Caco-2 (cell line): ENCODE measurements around the gene CCDC144A. TPM values are rescaled to one million over a fixed set of nuclear protein-coding genes. Genes with fewer than 3 reads are reported as not detected.
A peak's percentile ranks its signal among the peaks of the same experiment; 100 is the strongest.
"Not testable (repeated sequence)": the region's sequence is repeated elsewhere in the genome, so short reads cannot be mapped to it uniquely, and the experiment has no call there.

Source experiments
- BruUV-seq: library from RNA; stranded (reverse); fragments of 400-500 nt; replicated peaks from 2 replicates; lab custom pipeline; 2021; lab: Mats Ljungman, UMichigan
- CTCF ChIA-PET: fragments of 300-600 bp; sonication (Branson Sonifier 250); formaldehyde crosslinking; loops from one replicate; lab custom pipeline; 2022; ENCODE audit warnings: antibody characterized with exemption; lab: Charles Lee
- POLR2A ChIA-PET: fragments of 300-600 bp; sonication (Branson Sonifier 250); formaldehyde crosslinking; loops from one replicate; lab custom pipeline; 2022; ENCODE audit warnings: antibody characterized with exemption; lab: Charles Lee
- DNase-seq, 2 experiments: peaks; one replicate each; pipeline versions ENCODE4 v3.0.0 to v3.0.0-alpha.2; 2020 to 2022
- H3K27me3 ChIP-seq: replicated peaks from 2 replicates; pipeline ENCODE4 v1.6.0; 2011; ENCODE audit warnings: low read length; ENCODE audit not compliant: control insufficient read depth, insufficient read depth
- H3K36me3 ChIP-seq: 2 replicates; pipeline ENCODE4 v1.5.1; 2011; ENCODE audit warnings: low read length; ENCODE audit not compliant: control insufficient read depth, insufficient read depth
- H3K4me1 ChIP-seq: fragments of 250-450 bp; sonication (Bioruptor Pico); 2 replicates; pipeline ENCODE4 v1.5.1; 2020; ENCODE audit warnings: mild to moderate bottlenecking
- H3K4me3 ChIP-seq: 2 replicates; pipeline ENCODE4 v1.5.1; 2011; ENCODE audit warnings: low read depth, mild to moderate bottlenecking, control low read depth, low read length
- H3K9me3 ChIP-seq: fragments of 250-450 bp; sonication (Bioruptor Pico); 2 replicates; pipeline ENCODE4 v1.5.1; 2020; ENCODE audit warnings: mild to moderate bottlenecking, moderate library complexity
- H3K27ac Mint-ChIP-seq: one replicate; pipeline ENCODE4 v1.8.0; 2022; ENCODE audit warnings: mixed read lengths; ENCODE audit not compliant: unreplicated experiment
- H3K27me3 Mint-ChIP-seq: one replicate; pipeline ENCODE4 v1.8.0; 2022; ENCODE audit warnings: mixed read lengths; ENCODE audit not compliant: insufficient read depth, unreplicated experiment
- H3K36me3 Mint-ChIP-seq: one replicate; pipeline ENCODE4 v1.8.0; 2022; ENCODE audit warnings: mild to moderate bottlenecking, mixed read lengths; ENCODE audit not compliant: insufficient read depth, unreplicated experiment
- H3K4me1 Mint-ChIP-seq: one replicate; pipeline ENCODE4 v1.8.0; 2022; ENCODE audit warnings: low read depth, mixed read lengths; ENCODE audit not compliant: unreplicated experiment
- H3K4me3 Mint-ChIP-seq: one replicate; pipeline ENCODE4 v1.8.0; 2022; ENCODE audit warnings: mild to moderate bottlenecking, moderate library complexity, mixed read lengths; ENCODE audit not compliant: unreplicated experiment
- H3K9me3 Mint-ChIP-seq: one replicate; pipeline ENCODE4 v1.8.0; 2022; ENCODE audit warnings: mixed read lengths; ENCODE audit not compliant: unreplicated experiment
- intact Hi-C: fragments of 100-400 bp; cut with micrococcal nuclease; formaldehyde crosslinking; loops from one replicate; pipeline ENCODE4 v1.10.0; 2022; ENCODE audit not compliant: unreplicated experiment
- total RNA-seq: library from RNA; stranded (reverse); gene quantifications from 2 replicates; pipeline ENCODE4 v1.2.3, GENCODE V29; 2022
- TF ChIP-seq, protein P1 (sequence below), 2 experiments: fragments of 200-600 bp in 1 of 2; IDR thresholded peaks; 1 replicate in 1 of 2; 2 replicates in 1 of 2; pipeline versions ENCODE4 v1.5.1 to v1.8.0; 2011 to 2022; ENCODE audit warnings: antibody characterized with exemption in 1 of 2, control low read depth in 1 of 2, inconsistent platforms in 1 of 2, low read depth in 1 of 2, low read length in 1 of 2, mild to moderate bottlenecking in 1 of 2, moderate library complexity in 1 of 2; ENCODE audit not compliant: insufficient read depth in 1 of 2, severe bottlenecking in 1 of 2, unreplicated experiment in 1 of 2

CCDC144A gene
- total RNA-seq, 1 experiment from 2014 or later: 17.0 TPM

DNA sequence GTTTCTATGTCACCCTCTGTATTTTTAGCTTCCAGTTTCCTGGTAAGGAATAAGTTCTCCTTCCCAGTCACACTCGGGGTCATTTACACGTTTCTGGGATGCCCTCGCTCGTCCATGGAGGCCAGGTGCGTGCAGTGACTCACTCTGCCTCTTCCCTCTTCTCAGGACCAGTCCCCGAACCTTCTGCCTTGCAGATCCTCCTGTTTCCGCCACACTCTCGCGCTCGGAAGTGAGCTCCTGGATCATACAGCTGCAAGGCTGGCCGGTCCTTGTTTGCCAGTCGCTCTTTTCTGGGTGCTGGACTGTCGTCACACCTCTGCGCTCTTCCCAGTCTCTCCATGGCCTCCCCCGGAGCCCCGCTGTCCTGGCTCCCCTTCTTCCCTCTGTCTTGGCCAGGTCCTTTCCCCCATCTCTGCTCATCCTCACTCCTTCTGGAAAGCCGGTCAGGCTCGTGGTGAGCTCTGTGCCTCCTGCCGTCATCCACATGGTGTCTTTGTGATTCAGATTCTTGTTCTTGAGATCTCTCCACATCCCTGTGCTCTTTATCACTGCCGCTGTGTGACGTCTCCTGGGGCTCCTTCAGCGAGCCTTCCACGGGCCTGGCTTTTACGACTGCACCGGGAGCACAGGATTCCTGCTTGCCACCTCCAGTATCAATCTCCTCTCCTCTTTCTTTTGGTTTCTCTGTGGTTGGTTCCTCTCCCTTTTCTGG, 55.6 kb downstream of the CCDC144A start:
- ChIA-PET CTCF (interaction anchor here (0.7 kb wide), 1 partner anchor 240 kb away, joined by 6 read pairs; no protein-coding TSS in a partner anchor), POLR2A (interaction anchor here (0.6 kb wide), 1 partner anchor 535 kb away, joined by 3 read pairs; no protein-coding TSS in a partner anchor)
- H3K36me3 Mint-ChIP-seq, BruUV-seq, H3K4me3 ChIP-seq, H3K9me3 Mint-ChIP-seq, H3K27me3 ChIP-seq, H3K36me3 ChIP-seq, intact Hi-C loops, H3K9me3 ChIP-seq, H3K27ac Mint-ChIP-seq, H3K4me1 ChIP-seq: not testable (repeated sequence)
- DNase-seq: peak in 1 of 2 experiments; percentile 26
- H3K4me3 Mint-ChIP-seq: peak overlapping the region; percentile 68
- peaks cover 11% of the 10 kb centered on the region for H3K4me1 Mint-ChIP-seq
- peaks cover 25% of the 10 kb centered on the region for H3K27me3 Mint-ChIP-seq

DNA sequence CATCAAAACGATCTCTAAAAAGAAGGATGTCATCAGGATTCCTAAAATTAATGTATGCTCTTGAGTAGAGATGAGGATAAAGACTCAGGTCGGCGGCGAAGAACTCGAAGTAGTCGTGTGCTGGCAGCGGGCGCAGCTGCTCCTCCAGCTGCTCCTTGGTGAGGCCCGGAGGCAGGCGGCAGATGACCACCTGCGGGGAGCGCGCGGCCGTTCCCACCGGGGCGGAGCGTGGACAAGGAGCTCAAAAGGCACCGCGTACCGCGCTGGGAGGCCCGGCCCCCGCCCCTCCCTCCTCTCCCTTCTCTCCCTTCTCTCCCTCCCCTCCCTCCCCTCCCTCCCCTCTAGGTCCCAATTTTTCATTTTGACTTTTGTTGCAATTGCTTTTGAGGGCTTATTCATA, 56.5 kb downstream of the CCDC144A start:
- BruUV-seq, H3K27me3 ChIP-seq, H3K36me3 ChIP-seq, H3K4me1 ChIP-seq, H3K9me3 ChIP-seq, H3K9me3 Mint-ChIP-seq, H3K36me3 Mint-ChIP-seq, POLR2A ChIA-PET, intact Hi-C loops, DNase-seq, H3K4me3 ChIP-seq, H3K27ac Mint-ChIP-seq: not testable (repeated sequence)
- Mint-ChIP-seq H3K27me3 (peaks cover 25% of the 10 kb centered on the region), H3K4me3 (peak overlapping the region; percentile 68), H3K4me1 (peaks cover 20% of the 10 kb centered on the region)
- CTCF ChIA-PET: interaction anchor here (0.7 kb wide), 1 partner anchor 239 kb away, joined by 6 read pairs; no protein-coding TSS in a partner anchor

DNA sequence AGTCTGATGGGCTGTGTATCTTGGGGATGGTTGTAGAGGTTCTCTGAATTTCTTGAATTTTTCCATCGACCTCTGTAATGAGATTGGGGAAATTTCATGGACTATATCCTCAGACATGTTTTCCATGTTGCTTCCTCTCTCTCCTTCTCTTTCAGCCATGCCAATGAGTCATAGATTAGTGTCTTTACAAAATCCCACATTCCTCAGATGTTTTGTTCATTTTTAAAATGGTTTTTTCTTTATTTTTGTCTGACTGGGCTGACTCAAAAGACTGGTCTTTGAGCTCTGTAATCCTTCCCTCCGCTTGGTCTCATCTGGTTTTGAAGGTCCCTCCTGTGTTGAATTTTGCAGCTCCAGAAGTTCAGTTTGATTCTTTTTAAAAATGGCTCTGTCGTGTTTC, 60.5 kb downstream of the CCDC144A start:
- H3K9me3 ChIP-seq, H3K36me3 ChIP-seq, intact Hi-C loops, POLR2A ChIA-PET, H3K4me3 ChIP-seq, H3K4me3 Mint-ChIP-seq, DNase-seq, H3K27ac Mint-ChIP-seq, H3K36me3 Mint-ChIP-seq, H3K9me3 Mint-ChIP-seq, CTCF ChIA-PET, BruUV-seq, H3K4me1 ChIP-seq, H3K27me3 ChIP-seq: not testable (repeated sequence)
- peaks cover 19% of the 10 kb centered on the region for H3K4me1 Mint-ChIP-seq
- peaks cover 15% of the 10 kb centered on the region for H3K27me3 Mint-ChIP-seq

DNA sequence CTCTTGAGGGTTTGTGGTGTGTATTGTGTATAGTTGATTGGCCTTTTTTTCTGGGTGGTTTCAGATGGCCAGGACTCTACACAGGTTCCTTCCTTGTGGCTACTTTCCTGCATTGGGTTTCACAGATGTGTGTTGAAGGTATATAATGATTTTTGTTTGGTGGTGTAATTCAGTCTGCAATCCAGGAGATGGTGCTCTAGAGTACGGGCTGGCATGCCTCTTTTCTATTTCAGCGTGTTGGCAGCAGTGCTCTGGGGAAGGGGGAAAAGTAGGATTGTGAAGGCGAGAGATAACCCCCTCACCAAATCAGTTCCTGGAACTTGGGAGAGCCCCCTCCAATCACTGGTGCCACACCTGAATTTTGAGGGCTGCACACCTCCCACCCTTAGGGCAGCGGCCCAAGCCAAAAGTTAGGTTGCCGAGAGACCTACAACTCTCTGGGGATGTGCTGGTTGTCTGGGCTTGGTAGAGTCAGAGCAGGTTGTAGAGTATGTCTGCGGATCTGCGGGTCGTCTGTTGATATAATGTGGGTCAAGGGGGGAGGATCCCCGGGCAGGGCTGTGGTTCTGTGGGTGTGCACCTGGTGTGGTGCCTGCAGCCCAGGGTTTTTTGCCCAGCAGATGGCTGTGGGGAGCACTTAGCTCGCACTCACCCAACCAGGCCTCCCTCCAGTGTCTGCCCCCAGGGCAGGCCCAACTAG, 61.3 kb downstream of the CCDC144A start:
- BruUV-seq: not testable (repeated sequence)

DNA sequence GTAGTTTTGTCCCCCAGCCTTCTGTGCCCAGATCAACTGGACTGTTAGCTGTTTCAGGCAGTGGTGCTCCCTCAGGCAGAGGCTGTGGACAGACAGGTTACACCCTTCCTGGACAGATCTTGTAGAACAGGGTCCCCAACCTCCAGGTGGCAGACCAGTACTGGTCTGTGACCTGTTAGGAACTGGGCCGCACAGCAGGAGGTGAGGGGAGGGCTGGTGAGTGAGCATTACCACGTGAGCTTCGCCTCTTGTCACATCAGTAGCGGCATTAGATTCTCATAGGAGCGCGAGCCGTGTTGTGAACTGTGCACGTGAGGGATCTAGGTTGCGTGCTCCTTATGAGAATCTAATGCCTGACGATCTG, 61.9 kb downstream of the CCDC144A start:
- H3K36me3 ChIP-seq, H3K4me3 Mint-ChIP-seq, H3K9me3 ChIP-seq, H3K27ac Mint-ChIP-seq, H3K27me3 ChIP-seq, CTCF ChIA-PET, intact Hi-C loops, BruUV-seq, H3K4me3 ChIP-seq, H3K4me1 Mint-ChIP-seq, H3K36me3 Mint-ChIP-seq, H3K4me1 ChIP-seq, POLR2A ChIA-PET, H3K27me3 Mint-ChIP-seq: not testable (repeated sequence)
- H3K9me3 Mint-ChIP-seq: peaks cover 14% of the 10 kb centered on the region
- DNase-seq: peak; percentile 45 to 57

More for the DNA sequence above, 61.3 kb downstream of the CCDC144A start:
- H3K27me3 ChIP-seq, H3K9me3 Mint-ChIP-seq, H3K36me3 ChIP-seq, H3K27me3 Mint-ChIP-seq, H3K36me3 Mint-ChIP-seq, H3K27ac Mint-ChIP-seq, H3K4me1 ChIP-seq, POLR2A ChIA-PET, H3K9me3 ChIP-seq, H3K4me3 ChIP-seq, H3K4me3 Mint-ChIP-seq, CTCF ChIA-PET, intact Hi-C loops: not testable (repeated sequence)
- TF ChIP-seq, protein P1, sequence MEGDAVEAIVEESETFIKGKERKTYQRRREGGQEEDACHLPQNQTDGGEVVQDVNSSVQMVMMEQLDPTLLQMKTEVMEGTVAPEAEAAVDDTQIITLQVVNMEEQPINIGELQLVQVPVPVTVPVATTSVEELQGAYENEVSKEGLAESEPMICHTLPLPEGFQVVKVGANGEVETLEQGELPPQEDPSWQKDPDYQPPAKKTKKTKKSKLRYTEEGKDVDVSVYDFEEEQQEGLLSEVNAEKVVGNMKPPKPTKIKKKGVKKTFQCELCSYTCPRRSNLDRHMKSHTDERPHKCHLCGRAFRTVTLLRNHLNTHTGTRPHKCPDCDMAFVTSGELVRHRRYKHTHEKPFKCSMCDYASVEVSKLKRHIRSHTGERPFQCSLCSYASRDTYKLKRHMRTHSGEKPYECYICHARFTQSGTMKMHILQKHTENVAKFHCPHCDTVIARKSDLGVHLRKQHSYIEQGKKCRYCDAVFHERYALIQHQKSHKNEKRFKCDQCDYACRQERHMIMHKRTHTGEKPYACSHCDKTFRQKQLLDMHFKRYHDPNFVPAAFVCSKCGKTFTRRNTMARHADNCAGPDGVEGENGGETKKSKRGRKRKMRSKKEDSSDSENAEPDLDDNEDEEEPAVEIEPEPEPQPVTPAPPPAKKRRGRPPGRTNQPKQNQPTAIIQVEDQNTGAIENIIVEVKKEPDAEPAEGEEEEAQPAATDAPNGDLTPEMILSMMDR (IDR thresholded peaks at IDR 0.05; ENCODE audit: insufficient read depth in 1 of 2, low read depth in 1 of 2, low read length in 1 of 2, severe bottlenecking in 1 of 2, unreplicated experiment in 1 of 2): peak; percentile 24 to 51
- peak in 1 of 2 experiments; percentile 18 for DNase-seq
- H3K4me1 Mint-ChIP-seq: peaks cover 11% of the 10 kb centered on the region

DNA sequence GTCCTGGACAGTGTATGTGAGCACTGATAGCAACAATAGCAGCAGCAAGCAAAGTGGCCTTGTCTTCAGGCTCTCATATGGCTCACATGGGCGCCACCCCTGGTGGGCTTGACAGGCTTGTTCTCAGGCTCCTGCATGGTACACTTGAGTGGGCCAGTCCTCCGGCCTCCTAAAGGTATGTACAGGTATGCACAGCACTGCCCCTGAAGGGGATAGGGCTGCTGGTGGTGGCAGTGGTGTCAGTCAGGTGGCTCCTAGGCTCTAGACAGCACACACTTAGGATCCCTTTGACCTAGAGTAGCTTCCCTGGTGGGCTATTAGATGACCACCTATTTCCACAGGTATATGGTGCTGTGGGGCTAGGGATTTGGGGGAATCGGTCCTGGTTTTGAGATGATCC, 67.5 kb downstream of the CCDC144A start:
- CTCF ChIA-PET, intact Hi-C loops, H3K36me3 Mint-ChIP-seq, H3K27ac Mint-ChIP-seq, H3K27me3 ChIP-seq, POLR2A ChIA-PET, H3K36me3 ChIP-seq, H3K9me3 ChIP-seq, H3K4me1 ChIP-seq, DNase-seq, H3K4me3 ChIP-seq, H3K4me1 Mint-ChIP-seq, BruUV-seq, H3K4me3 Mint-ChIP-seq, H3K27me3 Mint-ChIP-seq: not testable (repeated sequence)
- H3K9me3 Mint-ChIP-seq: peaks cover 14% of the 10 kb centered on the region
